Gastroesophageal sphincter (tissue), 4 donors: Measurements from ENCODE around the gene ZRANB3. TPM values are rescaled to one million over a fixed set of nuclear protein-coding genes. Genes with fewer than 3 reads are reported as not detected.

Experiments used
- ATAC-seq: fragments of 150-250 bp; one replicate; pipeline ENCODE4 v1.9.1; 2016; ENCODE audit warnings: mild to moderate bottlenecking, moderate library complexity
- H3K27ac ChIP-seq, 4 donors: fragments of 200-600 bp; sonication (generic) in 3 of 4; 1 replicate in 3 of 4; 2 replicates in 1 of 4; pipeline ENCODE4 v1.5.1; 2016 to 2019
- H3K27me3 ChIP-seq: fragments of 200-600 bp; sonication (generic); one replicate; pipeline ENCODE4 v1.5.1; 2019
- H3K36me3 ChIP-seq, 2 donors: fragments of 200-600 bp; sonication (generic); one replicate each; pipeline ENCODE4 v1.5.1; 2019; ENCODE audit warnings: control low read depth in 1 of 2
- H3K4me1 ChIP-seq, 3 donors: fragments of 200-600 bp; sonication (generic); 1 replicate in 2 of 3; 2 replicates in 1 of 3; pipeline ENCODE4 v1.5.1; 2016 to 2019; ENCODE audit warnings: control low read depth in 2 of 3
- H3K4me3 ChIP-seq, 2 donors: fragments of 200-600 bp; sonication (generic); one replicate each; pipeline ENCODE4 v1.5.1; 2019; ENCODE audit warnings: mild to moderate bottlenecking in 1 of 2, moderate library complexity in 1 of 2
- H3K9me3 ChIP-seq, 3 donors: fragments of 200-600 bp; sonication (generic); one replicate each; pipeline ENCODE4 v1.5.1; 2017 to 2019; ENCODE audit warnings: control low read depth in 2 of 3
- EP300 ChIP-seq: sonication (generic); formaldehyde crosslinking; IDR thresholded peaks from one replicate; pipeline ENCODE4 v1.6.1; 2017; ENCODE audit warnings: antibody characterized with exemption, mild to moderate bottlenecking
- POLR2A ChIP-seq, 2 donors: fragments of 450-650 bp; IDR thresholded peaks; one replicate each; pipeline ENCODE4 v1.6.1; 2017; ENCODE audit warnings: antibody characterized with exemption in 2 of 2, mild to moderate bottlenecking in 2 of 2, moderate library complexity in 1 of 2
- POLR2AphosphoS5 ChIP-seq: sonication (generic); formaldehyde crosslinking; IDR thresholded peaks from one replicate; pipeline ENCODE4 v1.6.1; 2017; ENCODE audit warnings: antibody characterized with exemption
- WGBS, 2 donors: methylation state at CpG; one replicate each; pipeline ENCODE4 v1.1.5; 2018; ENCODE audit warnings: low coverage in 1 of 2; 5-methylcytosine and 5-hydroxymethylcytosine counted together
- total RNA-seq, 4 donors: library from RNA; depleted of rRNA; stranded (reverse); fragments of >200 nt; gene quantifications; one replicate each; pipeline ENCODE4 v1.1.0, GENCODE V29; 2016
- TF ChIP-seq, protein P1 (sequence below), 4 experiments: fragments of 200-600 bp in 2 of 4; fragments of 450-650 bp in 2 of 4; sonication (generic) in 1 of 4; IDR thresholded peaks; one replicate each; pipeline ENCODE4 v1.5.1; 2017 to 2019; ENCODE audit warnings: antibody characterized with exemption in 4 of 4, mild to moderate bottlenecking in 2 of 4, moderate library complexity in 2 of 4

ZRANB3 gene
- total RNA-seq, 4 donors from 2014 or later, result 1.4 to 4.6 (median 2.4) TPM

GRCh38 chr2:135186054-135186453 is 345.0 kb downstream of the ZRANB3 start:
- peaks cover 0 to 3% (median 0%) of the 10 kb centered on the region in 3 donors for H3K9me3 ChIP-seq
- no peaks in the 10 kb centered on the region for H3K4me1 ChIP-seq
- H3K27me3 ChIP-seq, result no peaks in the 10 kb centered on the region
- TF ChIP-seq EP300 (no peak), POLR2AphosphoS5 (no peak), POLR2A (IDR thresholded peaks at IDR 0.05) (no peak)
- TF ChIP-seq, protein P1, sequence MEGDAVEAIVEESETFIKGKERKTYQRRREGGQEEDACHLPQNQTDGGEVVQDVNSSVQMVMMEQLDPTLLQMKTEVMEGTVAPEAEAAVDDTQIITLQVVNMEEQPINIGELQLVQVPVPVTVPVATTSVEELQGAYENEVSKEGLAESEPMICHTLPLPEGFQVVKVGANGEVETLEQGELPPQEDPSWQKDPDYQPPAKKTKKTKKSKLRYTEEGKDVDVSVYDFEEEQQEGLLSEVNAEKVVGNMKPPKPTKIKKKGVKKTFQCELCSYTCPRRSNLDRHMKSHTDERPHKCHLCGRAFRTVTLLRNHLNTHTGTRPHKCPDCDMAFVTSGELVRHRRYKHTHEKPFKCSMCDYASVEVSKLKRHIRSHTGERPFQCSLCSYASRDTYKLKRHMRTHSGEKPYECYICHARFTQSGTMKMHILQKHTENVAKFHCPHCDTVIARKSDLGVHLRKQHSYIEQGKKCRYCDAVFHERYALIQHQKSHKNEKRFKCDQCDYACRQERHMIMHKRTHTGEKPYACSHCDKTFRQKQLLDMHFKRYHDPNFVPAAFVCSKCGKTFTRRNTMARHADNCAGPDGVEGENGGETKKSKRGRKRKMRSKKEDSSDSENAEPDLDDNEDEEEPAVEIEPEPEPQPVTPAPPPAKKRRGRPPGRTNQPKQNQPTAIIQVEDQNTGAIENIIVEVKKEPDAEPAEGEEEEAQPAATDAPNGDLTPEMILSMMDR (IDR thresholded peaks at IDR 0.05), result no peak
- 97% methylated on average over 4 of the region's 5 CpGs; no CpG with 5 or more reads in 1 of the 2 donors for WGBS, 2 donors
- ATAC-seq, result no peak
- no peak overlapping the region for H3K4me3 ChIP-seq
- H3K36me3 ChIP-seq, result no peaks in the 10 kb centered on the region
- H3K27ac ChIP-seq, result no peak overlapping the region

DNA sequence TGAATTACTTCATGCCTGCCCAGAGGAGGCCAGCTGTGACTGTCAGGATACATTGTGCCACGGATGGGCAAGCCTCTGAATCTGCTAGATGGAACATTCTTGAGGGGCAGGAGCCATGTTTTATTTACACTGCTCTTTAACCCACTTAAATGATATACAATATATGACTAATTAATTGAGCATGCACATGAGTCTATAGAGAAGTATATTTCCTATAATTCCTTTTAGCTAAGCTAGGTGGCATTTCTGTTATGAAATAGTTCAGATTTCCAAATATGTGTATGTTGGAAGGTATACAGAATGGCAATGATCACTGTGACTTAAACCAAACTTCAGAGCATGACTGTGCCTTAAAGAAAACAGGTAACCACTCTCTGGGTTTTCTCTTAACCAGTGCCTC is 347.2 kb downstream of the ZRANB3 start:
- no peaks in the 10 kb centered on the region for H3K36me3 ChIP-seq
- TF ChIP-seq EP300 (no peak), POLR2A (IDR thresholded peaks at IDR 0.05) (no peak), POLR2AphosphoS5 (no peak)
- TF ChIP-seq, protein P1 (IDR thresholded peaks at IDR 0.05), result no peak
- no peaks in the 10 kb centered on the region for H3K27me3 ChIP-seq
- no peaks in the 10 kb centered on the region for H3K4me1 ChIP-seq
- ATAC-seq, result no peak
- WGBS, 2 donors, result 71 to 80% methylated on average over 1 of the region's 1 CpG
- H3K4me3 ChIP-seq, result no peak overlapping the region
- H3K27ac ChIP-seq, result no peak overlapping the region
- no peaks in the 10 kb centered on the region for H3K9me3 ChIP-seq

DNA sequence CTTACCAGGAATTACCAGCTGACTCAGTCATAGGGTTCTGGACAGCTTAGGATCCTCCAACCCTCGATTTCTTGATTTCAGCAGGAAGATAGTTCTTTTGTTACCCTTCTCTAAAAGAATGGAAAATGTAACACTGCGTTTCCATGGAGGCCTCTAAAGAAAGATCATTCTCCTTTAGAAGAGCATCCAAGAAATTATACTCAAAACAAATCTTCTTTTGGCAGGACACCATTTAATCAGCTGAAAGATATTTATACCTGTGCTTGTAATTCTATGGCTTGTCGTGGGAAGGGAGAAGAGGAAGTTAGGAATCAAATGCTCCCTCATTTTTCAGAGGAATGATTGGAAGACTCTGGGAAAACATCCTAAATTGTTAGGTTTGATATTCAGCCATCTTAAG is 348.4 kb downstream of the ZRANB3 start:
- WGBS, 2 donors, result 25 to 50% methylated on average over 2 to 3 of the region's 3 CpGs
- Histone ChIP-seq H3K4me1 (no peaks in the 10 kb centered on the region), H3K36me3 (peaks cover 0 to 6% of the 10 kb centered on the region in 2 donors), H3K27ac (no peak overlapping the region), H3K9me3 (peaks cover 0 to 1% (median 0%) of the 10 kb centered on the region in 3 donors), H3K27me3 (no peaks in the 10 kb centered on the region), H3K4me3 (no peak overlapping the region)
- TF ChIP-seq POLR2A (IDR thresholded peaks at IDR 0.05), result no peak
- TF ChIP-seq, protein P1 (IDR thresholded peaks at IDR 0.05), result no peak
- no peak for TF ChIP-seq EP300
- no peak for TF ChIP-seq POLR2AphosphoS5
- ATAC-seq, result no peak

DNA sequence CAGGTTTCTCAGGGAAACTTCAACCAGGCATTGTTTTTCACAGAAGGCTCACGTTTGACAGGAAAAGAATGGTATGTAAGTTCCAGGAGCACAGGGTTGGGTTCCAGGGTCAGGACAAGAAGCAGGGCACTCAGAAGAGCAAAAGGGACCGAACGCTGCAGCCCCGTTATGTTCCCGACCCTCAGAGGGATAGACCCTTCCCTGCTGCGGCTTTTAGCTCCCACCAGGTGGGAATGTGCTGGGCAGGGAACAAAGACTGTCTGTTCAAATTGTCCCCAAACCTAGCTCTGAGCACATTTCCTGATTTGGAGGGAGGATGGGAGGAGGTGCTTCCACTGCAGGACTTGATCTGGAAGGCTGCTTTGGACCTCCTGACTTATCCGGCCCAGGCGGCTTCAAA is 348.8 kb downstream of the ZRANB3 start:
- Histone ChIP-seq H3K27me3 (no peaks in the 10 kb centered on the region), H3K4me1 (no peaks in the 10 kb centered on the region), H3K4me3 (no peak overlapping the region), H3K27ac (no peak overlapping the region), H3K9me3 (peaks cover 0 to 4% (median 0%) of the 10 kb centered on the region in 3 donors), H3K36me3 (peaks cover 0 to 10% of the 10 kb centered on the region in 2 donors)
- TF ChIP-seq POLR2A (IDR thresholded peaks at IDR 0.05) (no peak), EP300 (no peak), POLR2AphosphoS5 (no peak)
- TF ChIP-seq, protein P1 (IDR thresholded peaks at IDR 0.05), result no peak
- WGBS, 2 donors, result 34 to 40% methylated on average over 1 to 3 of the region's 8 CpGs
- ATAC-seq, result no peak

- TF ChIP-seq POLR2A (IDR thresholded peaks at IDR 0.05), result no peak
- TF ChIP-seq, protein P1 (IDR thresholded peaks at IDR 0.05), result no peak
- no peak for TF ChIP-seq EP300
- no peak for TF ChIP-seq POLR2AphosphoS5
- Histone ChIP-seq H3K27me3 (no peaks in the 10 kb centered on the region), H3K27ac (no peak overlapping the region), H3K4me1 (no peaks in the 10 kb centered on the region), H3K36me3 (peaks cover 0 to 31% of the 10 kb centered on the region in 2 donors), H3K4me3 (no peak overlapping the region), H3K9me3 (peaks cover 0 to 4% (median 0%) of the 10 kb centered on the region in 3 donors)
- WGBS, 2 donors, result 73 to 92% methylated on average over 1 of the region's 1 CpG
- no peak for ATAC-seq
Observed at GRCh38 chr2:135179689-135180088, 351.3 kb downstream of the ZRANB3 start.
